HG03520 (cell line): Measurements from ENCODE around the gene DSCAM.
"Not testable (repeated sequence)": the region's sequence is repeated elsewhere in the genome, so short reads cannot be mapped to it uniquely, and the experiment has no call there.

Experiments used
- ATAC-seq: cut with Tn5 transposase; IDR thresholded peaks from one replicate; pipeline ENCODE4 v1.9.1; 2021; ENCODE audit warnings: mild to moderate bottlenecking, moderate library complexity; ENCODE audit not compliant: unreplicated experiment

Gene DSCAM

DNA sequence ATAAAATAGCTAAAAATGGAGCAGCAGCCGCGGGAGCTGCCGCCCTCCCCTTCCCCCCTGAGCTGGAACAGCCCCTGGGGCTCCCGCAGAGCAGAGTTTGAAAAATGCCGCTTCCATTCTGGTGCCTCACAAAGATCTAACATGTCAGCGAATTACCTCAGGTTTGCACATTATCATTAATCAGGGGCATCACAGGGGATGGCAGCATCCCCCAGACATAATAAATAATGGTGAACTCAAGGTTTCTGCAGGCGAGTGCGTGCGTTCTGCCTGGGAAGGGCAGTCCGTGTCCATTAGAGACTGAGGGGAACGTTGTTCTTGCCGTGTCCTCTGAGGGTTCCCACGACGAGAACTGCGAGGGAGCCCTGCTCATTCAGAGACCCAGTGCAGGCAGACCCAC is 372.4 kb downstream of the DSCAM start:
- no peak for ATAC-seq

DNA sequence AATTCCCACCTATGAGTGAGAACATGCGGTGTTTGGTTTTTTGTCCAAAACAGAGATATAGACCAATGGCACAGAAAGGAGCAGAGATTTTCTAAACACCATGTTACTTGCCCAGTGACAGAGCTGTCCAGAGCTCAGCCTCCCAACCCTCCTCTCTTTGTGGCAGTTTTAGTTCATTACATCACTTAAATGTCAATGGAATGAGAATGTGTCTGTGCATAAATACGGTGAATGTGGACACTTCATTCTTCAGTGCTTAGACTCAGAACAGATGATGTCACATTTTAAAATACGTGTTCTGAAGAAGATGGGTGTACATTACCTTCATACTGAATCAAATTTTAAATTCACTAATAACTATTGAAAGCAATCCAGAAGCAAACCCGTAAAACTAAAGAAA is 374.9 kb downstream of the DSCAM start:
- no peak for ATAC-seq

DNA sequence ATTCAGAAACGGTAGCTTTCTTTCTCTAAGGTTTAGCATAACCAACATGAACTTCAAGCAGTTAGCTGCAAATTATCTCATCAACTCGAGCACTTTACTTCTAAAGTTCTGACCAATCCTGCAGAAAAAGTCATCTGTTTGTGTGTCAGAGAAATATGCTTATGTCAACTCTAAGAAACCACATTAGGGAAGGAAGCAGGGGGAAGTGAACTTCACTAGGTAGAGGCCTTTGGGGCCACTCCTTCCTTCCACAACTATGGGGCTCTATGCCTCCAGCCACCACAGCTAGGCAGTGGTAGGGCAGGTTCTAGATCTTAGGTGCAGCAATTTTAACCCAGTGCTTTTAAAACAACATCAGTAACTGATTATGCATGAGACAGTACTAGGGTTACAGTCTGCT is 375.9 kb downstream of the DSCAM start:
- no peak for ATAC-seq

- ATAC-seq, result no peak
Measured at GRCh38 chr21:40466893-40467483, 380.0 kb downstream of the DSCAM start.

GRCh38 chr21:40465382-40465781 is 381.6 kb downstream of the DSCAM start:
- no peak for ATAC-seq

- no peak for ATAC-seq
Measured at GRCh38 chr21:40463176-40463575, 383.8 kb downstream of the DSCAM start.

GRCh38 chr21:40461008-40461407 is 385.9 kb downstream of the DSCAM start:
- ATAC-seq, result no peak

DNA sequence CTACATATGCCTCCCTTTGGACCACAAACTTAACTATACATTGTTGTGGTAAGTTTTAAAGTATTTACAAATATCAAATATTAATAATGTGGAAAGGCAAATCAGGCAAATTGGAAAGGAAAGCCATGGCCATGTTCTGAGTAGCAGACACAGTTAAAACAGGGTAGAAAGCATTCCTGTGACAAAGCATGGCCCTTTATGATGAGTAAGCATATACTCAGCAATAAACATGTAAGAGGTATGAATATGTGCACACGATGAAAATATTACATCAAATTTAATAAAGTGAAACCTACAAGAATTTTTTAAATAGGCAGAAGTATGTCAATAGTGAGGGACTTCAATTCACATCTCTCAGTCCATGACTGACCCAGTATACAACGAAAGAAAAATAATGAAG is 389.2 kb downstream of the DSCAM start:
- ATAC-seq, result no peak

GRCh38 chr21:40454057-40454456 is 392.9 kb downstream of the DSCAM start:
- no peak for ATAC-seq

- ATAC-seq, result no peak
Measured at GRCh38 chr21:40453183-40453582, 393.8 kb downstream of the DSCAM start.

DNA sequence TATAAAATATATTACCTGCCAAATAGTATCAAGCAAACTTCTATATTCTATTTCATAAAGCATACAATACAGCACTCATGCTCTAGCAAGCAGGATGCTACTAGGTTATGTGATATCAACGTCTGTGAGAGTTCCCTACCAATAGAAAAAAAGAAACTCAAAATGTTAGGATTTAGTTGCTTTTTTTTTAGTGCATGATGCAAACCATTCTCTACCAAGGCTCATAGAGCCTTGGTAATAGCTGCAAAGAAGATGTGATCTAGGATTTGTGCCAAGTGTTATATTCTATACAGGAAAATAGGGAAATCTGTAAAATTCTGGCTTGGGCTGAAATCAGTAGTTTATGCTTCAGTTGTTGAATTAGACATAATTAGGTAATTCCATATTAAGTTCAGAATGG is 394.4 kb downstream of the DSCAM start:
- ATAC-seq, result no peak

GRCh38 chr21:40447016-40447415 is 399.9 kb downstream of the DSCAM start:
- no peak for ATAC-seq

GRCh38 chr21:40445349-40445921 is 401.5 kb downstream of the DSCAM start:
- no peak for ATAC-seq

DNA sequence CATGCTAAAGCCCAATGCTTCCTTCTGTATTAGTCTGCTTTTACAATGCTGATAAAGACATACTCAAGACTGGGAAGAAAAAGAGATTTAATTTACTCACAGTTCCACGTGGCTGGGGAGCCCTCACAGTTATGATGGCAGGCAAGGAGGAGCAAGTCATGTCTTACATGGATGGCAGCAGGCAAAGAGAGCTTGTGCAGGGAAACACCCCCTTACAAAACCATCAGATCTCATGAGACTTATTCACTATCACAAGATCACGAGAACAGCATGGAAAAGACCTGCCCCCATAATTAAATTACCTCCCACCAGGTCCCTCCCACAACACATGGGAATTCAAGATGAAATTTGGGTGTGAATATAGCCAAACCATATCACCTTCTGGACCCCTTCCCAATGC is 407.4 kb downstream of the DSCAM start:
- not testable (repeated sequence) for ATAC-seq

- ATAC-seq, result no peak
Measured at GRCh38 chr21:40438616-40439015, 408.3 kb downstream of the DSCAM start.

GRCh38 chr21:40436261-40436660 is 410.7 kb downstream of the DSCAM start:
- ATAC-seq, result no peak

GRCh38 chr21:40433538-40433937 is 413.4 kb downstream of the DSCAM start:
- no peak for ATAC-seq

DNA sequence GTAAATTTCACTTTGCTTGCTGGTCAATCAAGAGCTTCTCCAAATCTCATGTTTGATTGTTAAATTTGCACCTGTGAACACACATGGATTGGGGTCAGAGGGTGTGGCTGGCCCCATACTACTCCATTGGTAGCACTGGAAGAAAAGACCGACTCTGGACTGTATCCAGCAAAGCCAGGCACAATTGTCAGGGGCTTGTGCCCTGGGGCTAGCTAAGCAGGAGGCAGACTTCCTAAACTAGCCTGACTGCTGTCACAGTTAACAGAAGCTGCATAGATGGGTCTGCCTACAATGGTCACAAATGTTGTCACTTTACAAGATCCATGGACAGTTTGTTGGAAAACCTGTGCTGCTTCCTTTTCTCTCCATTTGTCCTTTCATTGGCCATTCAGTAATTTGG is 421.0 kb downstream of the DSCAM start:
- ATAC-seq, result no peak

GRCh38 chr21:40422896-40423635 is 423.9 kb downstream of the DSCAM start:
- ATAC-seq, result no peak

GRCh38 chr21:40421121-40421520 is 425.8 kb downstream of the DSCAM start:
- ATAC-seq, result no peak

GRCh38 chr21:40416572-40416971 is 430.4 kb downstream of the DSCAM start:
- ATAC-seq, result no peak

GRCh38 chr21:40408561-40408960 is 438.4 kb downstream of the DSCAM start:
- ATAC-seq, result no peak
